Endothelial cell of umbilical vein (primary cell): ENCODE data around the gene WNT6. TPM values are rescaled to one million over a fixed set of nuclear protein-coding genes. Genes with fewer than 3 reads are reported as not detected.

Experiments used
- BruUV-seq: library from RNA; stranded (reverse); fragments of 400-500 nt; replicated peaks from 2 replicates; lab custom pipeline; 2021; lab: Mats Ljungman, UMichigan
- CTCF ChIA-PET: fragments of 300-600, 350-600 bp; sonication (Branson Sonifier 250); formaldehyde crosslinking; loops from one replicate; lab custom pipeline; 2021; ENCODE audit warnings: antibody characterized with exemption, inconsistent platforms; lab: Charles Lee
- POLR2A ChIA-PET: fragments of 300-600, 350-600 bp; sonication (Branson Sonifier 250); formaldehyde crosslinking; loops from one replicate; lab custom pipeline; 2021; ENCODE audit warnings: antibody characterized with exemption, inconsistent platforms; lab: Charles Lee
- DNase-seq: peaks from one replicate; pipeline ENCODE4 v3.0.0-alpha.2; 2011; ENCODE audit warnings: low read depth, low spot score
- FAIRE-seq: peaks from 2 replicates; lab custom pipeline; 2011; peaks lifted over from hg19 to GRCh38; lab: Jason Lieb, UNC
- H2AFZ ChIP-seq: 2 replicates; pipeline ENCODE4 v1.6.0; 2012; ENCODE audit warnings: low read depth, low read length, control low read depth, inconsistent platforms
- H3K27ac ChIP-seq: 2 replicates; pipeline ENCODE4 v1.5.1; 2011; ENCODE audit warnings: low read depth, mild to moderate bottlenecking, control low read depth, low read length, moderate library complexity; ENCODE audit not compliant: insufficient read depth
- H3K27me3 ChIP-seq, 2 experiments: 2 replicates each; pipeline versions ENCODE4 v1.6.0 to v1.6.1; 2011; ENCODE audit warnings: low read length in 2 of 2, mixed read lengths in 1 of 2; ENCODE audit not compliant: control insufficient read depth in 2 of 2, insufficient read depth in 2 of 2
- H3K36me3 ChIP-seq, 2 experiments: 2 replicates in 1 of 2; 3 replicates in 1 of 2; pipeline ENCODE4 v1.5.1; 2011; ENCODE audit warnings: low read length in 2 of 2, mild to moderate bottlenecking in 1 of 2, moderate library complexity in 1 of 2; ENCODE audit not compliant: control insufficient read depth in 2 of 2, insufficient read depth in 2 of 2; ENCODE audit errors: extremely low read depth in 1 of 2
- H3K4me1 ChIP-seq: 3 replicates; pipeline ENCODE4 v1.5.1; 2011; ENCODE audit warnings: mild to moderate bottlenecking, low read length; ENCODE audit not compliant: control insufficient read depth, insufficient read depth; ENCODE audit errors: extremely low read depth
- H3K4me2 ChIP-seq: 2 replicates; pipeline ENCODE4 v1.6.1; 2011; ENCODE audit warnings: low read length, control low read depth, mixed read lengths; ENCODE audit not compliant: insufficient read depth
- H3K4me3 ChIP-seq, 3 experiments: fragments of 200-600 bp in 1 of 3; sonication (generic), shearing (Covaris generic) in 1 of 3; replicated peaks in 1 of 3; 2 replicates each; pipeline ENCODE4 v1.5.1; 2011 to 2016; ENCODE audit warnings: control low read depth in 3 of 3, low read length in 3 of 3, mild to moderate bottlenecking in 2 of 3, inconsistent platforms in 1 of 3, low read depth in 1 of 3, moderate library complexity in 1 of 3; ENCODE audit not compliant: insufficient read depth in 1 of 3
- H3K79me2 ChIP-seq: 2 replicates; pipeline ENCODE4 v1.6.0; 2012; ENCODE audit warnings: low read length, inconsistent platforms; ENCODE audit not compliant: control insufficient read depth, insufficient read depth
- H3K9ac ChIP-seq: replicated peaks from 2 replicates; pipeline ENCODE3; 2011; ENCODE audit warnings: low read length, control low read depth; ENCODE audit not compliant: insufficient read depth; ENCODE audit errors: extremely low read depth
- H3K9me1 ChIP-seq: replicated peaks from 3 replicates; pipeline ENCODE4 v1.6.0; 2011; ENCODE audit warnings: mild to moderate bottlenecking, low read length; ENCODE audit not compliant: control insufficient read depth, insufficient read depth; ENCODE audit errors: extremely low read depth
- H3K9me3 ChIP-seq: replicated peaks from 2 replicates; pipeline ENCODE4 v1.5.1; 2012; ENCODE audit warnings: low read length, inconsistent platforms; ENCODE audit not compliant: control insufficient read depth, insufficient read depth
- H4K20me1 ChIP-seq: replicated peaks from 2 replicates; pipeline ENCODE3; 2011; ENCODE audit warnings: mild to moderate bottlenecking, low read length; ENCODE audit not compliant: control insufficient read depth, insufficient read depth; ENCODE audit errors: extremely low read depth
- EZH2 ChIP-seq: IDR thresholded peaks from 2 replicates; pipeline ENCODE4 v1.6.1; 2012; ENCODE audit warnings: borderline replicate concordance, low read depth, mild to moderate bottlenecking, moderate library complexity, low read length, inconsistent platforms; ENCODE audit not compliant: severe bottlenecking
- dilution Hi-C: fragments of 300-500 bp; cut with MboI; formaldehyde crosslinking; loops from one replicate; pipeline ENCODE4 v1.15.0; 2019; ENCODE audit warnings: low sequenced_read_pairs; ENCODE audit not compliant: extremely low pct_ligation_motif_present
- intact Hi-C: fragments of 100-400 bp; cut with micrococcal nuclease; formaldehyde crosslinking; loops from one replicate; pipeline ENCODE4 v1.10.0; 2022
- polyA plus RNA-seq, 4 experiments: library from polyadenylated mRNA; depleted of rRNA in 3 of 4; stranded (reverse) in 3 of 4; unstranded in 1 of 4; fragments of >200 nt; gene quantifications; 2 replicates each; pipeline versions ENCODE4 v1.2.1 to v1.2.3, GENCODE V29; 2011 to 2012; ENCODE audit warnings: missing spikeins in 1 of 4
- total RNA-seq: library from RNA; stranded (reverse); gene quantifications from 2 replicates; pipeline ENCODE4 v1.2.3, GENCODE V29; 2021
- TF ChIP-seq, protein P1 (sequence below), 2 donors: IDR thresholded peaks; 1 replicate in 1 of 2; 2 replicates in 1 of 2; pipeline ENCODE4 v1.5.1; 2011; ENCODE audit warnings: low read length in 2 of 2, mild to moderate bottlenecking in 2 of 2, moderate library complexity in 2 of 2, control low read depth in 1 of 2, inconsistent platforms in 1 of 2, low read depth in 1 of 2; ENCODE audit not compliant: insufficient read depth in 1 of 2; ENCODE audit errors: extremely low read depth in 1 of 2
- TF ChIP-seq, protein P2 (sequence below): IDR thresholded peaks from 2 replicates; pipeline ENCODE4 v1.6.1; 2011; ENCODE audit not compliant: insufficient read depth, insufficient read length

Gene WNT6
- total and polyA plus RNA-seq, 2 donors (not counting 3 experiments of a cell fraction or from before 2014, with no cell fraction given), result not detected

DNA sequence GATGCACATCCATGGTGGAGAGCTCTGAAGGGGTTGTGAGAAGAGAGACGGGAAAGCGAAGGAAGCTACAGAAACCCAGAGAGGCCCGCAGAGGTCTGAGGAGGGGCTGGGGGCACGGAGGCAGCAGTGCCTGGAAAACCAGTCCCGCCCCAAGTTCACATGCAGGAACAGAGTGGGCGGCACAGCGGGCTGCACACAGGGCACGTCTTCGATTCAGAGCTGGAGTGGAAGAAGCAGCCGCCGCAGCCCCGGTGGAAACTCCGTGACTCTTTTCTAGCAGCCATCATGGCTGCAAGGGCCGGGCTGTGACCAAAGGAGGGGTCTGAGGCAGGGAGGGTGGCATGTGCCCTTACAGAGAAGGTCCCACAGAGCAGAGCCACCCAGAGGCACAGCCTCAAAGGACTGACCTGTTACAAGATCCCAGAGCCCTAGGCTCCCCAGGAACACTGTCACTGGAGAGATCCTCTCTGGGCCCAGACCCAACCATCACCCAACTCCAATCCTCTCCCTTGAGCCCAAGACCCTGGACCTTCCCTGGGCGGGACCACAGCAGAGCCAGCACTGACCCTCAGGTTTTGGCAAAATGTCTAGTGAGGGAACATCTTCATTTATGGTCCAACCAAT lies 38.7 kb upstream of the WNT6 start:
- peaks cover 0 to 3% of the 10 kb centered on the region in 2 experiments for H3K27me3 ChIP-seq
- no peak overlapping the region for H3K27ac ChIP-seq
- POLR2A ChIA-PET, result no interaction called here
- no peaks in the 10 kb centered on the region for H3K79me2 ChIP-seq
- no peak overlapping the region for H3K9ac ChIP-seq
- DNase-seq, result no peak
- no peaks in the 10 kb centered on the region for H3K9me1 ChIP-seq
- dilution Hi-C loops, result no loop called here
- no peak overlapping the region for H3K4me3 ChIP-seq
- FAIRE-seq, result no peak
- TF ChIP-seq, protein P1, sequence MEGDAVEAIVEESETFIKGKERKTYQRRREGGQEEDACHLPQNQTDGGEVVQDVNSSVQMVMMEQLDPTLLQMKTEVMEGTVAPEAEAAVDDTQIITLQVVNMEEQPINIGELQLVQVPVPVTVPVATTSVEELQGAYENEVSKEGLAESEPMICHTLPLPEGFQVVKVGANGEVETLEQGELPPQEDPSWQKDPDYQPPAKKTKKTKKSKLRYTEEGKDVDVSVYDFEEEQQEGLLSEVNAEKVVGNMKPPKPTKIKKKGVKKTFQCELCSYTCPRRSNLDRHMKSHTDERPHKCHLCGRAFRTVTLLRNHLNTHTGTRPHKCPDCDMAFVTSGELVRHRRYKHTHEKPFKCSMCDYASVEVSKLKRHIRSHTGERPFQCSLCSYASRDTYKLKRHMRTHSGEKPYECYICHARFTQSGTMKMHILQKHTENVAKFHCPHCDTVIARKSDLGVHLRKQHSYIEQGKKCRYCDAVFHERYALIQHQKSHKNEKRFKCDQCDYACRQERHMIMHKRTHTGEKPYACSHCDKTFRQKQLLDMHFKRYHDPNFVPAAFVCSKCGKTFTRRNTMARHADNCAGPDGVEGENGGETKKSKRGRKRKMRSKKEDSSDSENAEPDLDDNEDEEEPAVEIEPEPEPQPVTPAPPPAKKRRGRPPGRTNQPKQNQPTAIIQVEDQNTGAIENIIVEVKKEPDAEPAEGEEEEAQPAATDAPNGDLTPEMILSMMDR (IDR thresholded peaks at IDR 0.05; ENCODE audit: extremely low read depth in 1 of 2, insufficient read depth in 1 of 2, low read depth in 1 of 2, low read length in 2 of 2), result no peak
- TF ChIP-seq, protein P2, sequence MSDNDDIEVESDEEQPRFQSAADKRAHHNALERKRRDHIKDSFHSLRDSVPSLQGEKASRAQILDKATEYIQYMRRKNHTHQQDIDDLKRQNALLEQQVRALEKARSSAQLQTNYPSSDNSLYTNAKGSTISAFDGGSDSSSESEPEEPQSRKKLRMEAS, result no peak
- TF ChIP-seq EZH2, result no peak
- intact Hi-C loops, result no loop called here
- H2AFZ ChIP-seq, result no peak overlapping the region
- H3K36me3 ChIP-seq, result no peaks in the 10 kb centered on the region
- CTCF ChIA-PET, result interaction anchor here (1.2 to 4.7 kb wide), 2 partner anchors 10 to 27 kb away, joined by 5 to 17 read pairs; no protein-coding TSS in a partner anchor
- no peaks in the 10 kb centered on the region for H3K9me3 ChIP-seq
- H3K4me2 ChIP-seq, result no peak overlapping the region
- no peaks in the 10 kb centered on the region for H3K4me1 ChIP-seq
- no peaks in the 10 kb centered on the region for H4K20me1 ChIP-seq
- no TSS peak for BruUV-seq
